MCF 10A (cell line): Measurements from ENCODE around the gene VMP1. TPM values are rescaled to one million over a fixed set of nuclear protein-coding genes. Genes with fewer than 3 reads are reported as not detected.
"Not testable (repeated sequence)": the region's sequence is repeated elsewhere in the genome, so short reads cannot be mapped to it uniquely, and the experiment has no call there.

Experiments used
- BruUV-seq: library from RNA; stranded (reverse); fragments of 400-500 nt; replicated peaks from 2 replicates; lab custom pipeline; 2021; lab: Mats Ljungman, UMichigan
- CTCF ChIA-PET: fragments of 300-600 bp; sonication (Branson Sonifier 250); formaldehyde crosslinking; extraction: SDS; loops from one replicate; lab custom pipeline; 2021; ENCODE audit warnings: antibody characterized with exemption, inconsistent platforms; lab: Yijun Ruan, JAX
- POLR2A ChIA-PET: fragments of 300-600, 350-650 bp; sonication (Branson Sonifier 250); formaldehyde crosslinking; extraction: SDS; loops from one replicate; lab custom pipeline; 2020; ENCODE audit warnings: antibody characterized with exemption, inconsistent platforms; lab: Yijun Ruan, JAX
- DNase-seq: peaks from one replicate; pipeline ENCODE4 v3.0.0-alpha.2; 2018; ENCODE audit not compliant: unreplicated experiment
- H3K27ac Mint-ChIP-seq: one replicate; pipeline ENCODE4 v1.8.0; 2022; ENCODE audit warnings: mild to moderate bottlenecking, low read depth, mixed read lengths; ENCODE audit not compliant: unreplicated experiment
- H3K27me3 Mint-ChIP-seq: one replicate; pipeline ENCODE4 v1.8.0; 2022; ENCODE audit warnings: mixed read lengths; ENCODE audit not compliant: insufficient read depth, unreplicated experiment
- H3K36me3 Mint-ChIP-seq: one replicate; pipeline ENCODE4 v1.8.0; 2022; ENCODE audit warnings: mild to moderate bottlenecking, moderate library complexity, mixed read lengths; ENCODE audit not compliant: insufficient read depth, unreplicated experiment
- H3K4me1 Mint-ChIP-seq: one replicate; pipeline ENCODE4 v1.8.0; 2022; ENCODE audit warnings: mixed read lengths; ENCODE audit not compliant: insufficient read depth, unreplicated experiment
- H3K4me3 Mint-ChIP-seq: one replicate; pipeline ENCODE4 v1.8.0; 2022; ENCODE audit warnings: mild to moderate bottlenecking, moderate library complexity, mixed read lengths; ENCODE audit not compliant: unreplicated experiment
- H3K9me3 Mint-ChIP-seq: one replicate; pipeline ENCODE4 v1.8.0; 2022; ENCODE audit warnings: mixed read lengths; ENCODE audit not compliant: unreplicated experiment
- CTCF ChIP-seq: fragments of 200-600 bp; IDR thresholded peaks from one replicate; pipeline ENCODE4 v1.8.0; 2022; ENCODE audit warnings: antibody characterized with exemption, mild to moderate bottlenecking; ENCODE audit not compliant: unreplicated experiment
- intact Hi-C: fragments of 100-400 bp; cut with micrococcal nuclease; formaldehyde crosslinking; loops from 2 replicates; pipeline ENCODE4 v1.14.1; 2022
- total RNA-seq: library from RNA; stranded (reverse); gene quantifications from 2 replicates; pipeline ENCODE4 v1.2.3, GENCODE V29; 2022

Gene VMP1
- total RNA-seq, 1 experiment from 2014 or later = 228 TPM

GRCh38 chr17:59756236-59756818 lies 48.9 kb downstream of the VMP1 start:
- no peaks in the 10 kb centered on the region for H3K9me3 Mint-ChIP-seq
- peak overlapping the region; percentile 95 for H3K27ac Mint-ChIP-seq
- H3K4me1 Mint-ChIP-seq = peaks cover 23% of the 10 kb centered on the region
- ChIA-PET POLR2A (interaction anchor here (3.1 to 7.0 kb wide), 3 partner anchors 8 to 137 kb away, joined by 16 to 142 read pairs (median 33); partner anchors contain the start of genes RPS6KB1 and TUBD1), CTCF (interaction anchor here (7.2 kb wide), 1 partner anchor 83 kb away, joined by 81 read pairs; no protein-coding TSS in a partner anchor)
- DNase-seq = peak; percentile 60
- no peak overlapping the region for H3K4me3 Mint-ChIP-seq
- BruUV-seq = TSS peak; percentile 20
- no peaks in the 10 kb centered on the region for H3K27me3 Mint-ChIP-seq
- H3K36me3 Mint-ChIP-seq = peaks cover 31% of the 10 kb centered on the region
- intact Hi-C loops = loop anchor here (1.0 kb wide), 1 partner anchor 27 kb away; no protein-coding TSS in a partner anchor
- no peak for TF ChIP-seq CTCF

GRCh38 chr17:59757043-59757442 lies 49.6 kb downstream of the VMP1 start:
- peaks cover 29% of the 10 kb centered on the region for H3K4me1 Mint-ChIP-seq
- ChIA-PET CTCF (interaction anchor here (1.3 kb wide), 1 partner anchor 96 kb away, joined by 5 read pairs; no protein-coding TSS in a partner anchor), POLR2A (interaction anchor here (0.8 to 9.4 kb wide), 8 partner anchors 14 to 93 kb away, joined by 3 to 150 read pairs (median 4); no protein-coding TSS in a partner anchor)
- H3K9me3 Mint-ChIP-seq = no peaks in the 10 kb centered on the region
- DNase-seq = no peak
- H3K4me3 Mint-ChIP-seq = no peak overlapping the region
- intact Hi-C loops = no loop called here
- H3K27me3 Mint-ChIP-seq = no peaks in the 10 kb centered on the region
- no peak for TF ChIP-seq CTCF
- peaks cover 29% of the 10 kb centered on the region for H3K36me3 Mint-ChIP-seq
- no TSS peak for BruUV-seq
- peak overlapping the region; percentile 95 for H3K27ac Mint-ChIP-seq

- no TSS peak for BruUV-seq
- CTCF ChIA-PET = interaction anchor here (0.6 to 1.3 kb wide), 2 partner anchors 83 to 96 kb away, joined by 3 to 5 read pairs; no protein-coding TSS in a partner anchor
- intact Hi-C loops = no loop called here
- no peak for DNase-seq
- TF ChIP-seq CTCF = no peak
- no peaks in the 10 kb centered on the region for H3K9me3 Mint-ChIP-seq
- POLR2A ChIA-PET = interaction anchor here (0.6 to 9.4 kb wide), 10 partner anchors 13 to 329 kb away, joined by 3 to 150 read pairs (median 4); no protein-coding TSS in a partner anchor
- H3K27ac Mint-ChIP-seq = peak overlapping the region; percentile 95
- peaks cover 30% of the 10 kb centered on the region for H3K4me1 Mint-ChIP-seq
- H3K27me3 Mint-ChIP-seq = no peaks in the 10 kb centered on the region
- H3K4me3 Mint-ChIP-seq = no peak overlapping the region
- peaks cover 25% of the 10 kb centered on the region for H3K36me3 Mint-ChIP-seq
Observed at GRCh38 chr17:59757470-59757869, 50.0 kb downstream of the VMP1 start.

- POLR2A ChIA-PET = interaction anchor here (0.6 to 9.4 kb wide), 9 partner anchors 13 to 329 kb away, joined by 3 to 150 read pairs (median 4); no protein-coding TSS in a partner anchor
- BruUV-seq = no TSS peak
- CTCF ChIA-PET = interaction anchor here (0.6 to 1.3 kb wide), 2 partner anchors 82 to 95 kb away, joined by 3 to 5 read pairs; no protein-coding TSS in a partner anchor
Observed at GRCh38 chr17:59757881-59758385, 50.5 kb downstream of the VMP1 start.

GRCh38 chr17:59758998-59759651 lies 51.7 kb downstream of the VMP1 start:
- H3K9me3 Mint-ChIP-seq, H3K27ac Mint-ChIP-seq, H3K27me3 Mint-ChIP-seq, intact Hi-C loops, CTCF ChIA-PET, BruUV-seq, H3K4me3 Mint-ChIP-seq, DNase-seq: not testable (repeated sequence)
- H3K4me1 Mint-ChIP-seq = peaks cover 34% of the 10 kb centered on the region
- H3K36me3 Mint-ChIP-seq = peaks cover 25% of the 10 kb centered on the region
- POLR2A ChIA-PET = interaction anchor here (0.7 to 9.4 kb wide), 7 partner anchors 9 to 119 kb away, joined by 3 to 150 read pairs (median 3); no protein-coding TSS in a partner anchor

More at GRCh38 chr17:59757881-59758385, 50.5 kb downstream of the VMP1 start:
- peak overlapping the region; percentile 95 for H3K27ac Mint-ChIP-seq
- H3K9me3 Mint-ChIP-seq = no peaks in the 10 kb centered on the region
- H3K4me3 Mint-ChIP-seq = no peak overlapping the region
- H3K27me3 Mint-ChIP-seq = no peaks in the 10 kb centered on the region
- DNase-seq = no peak
- H3K36me3 Mint-ChIP-seq = peaks cover 25% of the 10 kb centered on the region
- TF ChIP-seq CTCF = no peak
- H3K4me1 Mint-ChIP-seq = peaks cover 32% of the 10 kb centered on the region
- intact Hi-C loops = no loop called here
